ENCODE results near the gene MRPL16. TPM values are rescaled to one million over a fixed set of nuclear protein-coding genes. Genes with fewer than 3 reads are reported as not detected.

The MRPL16 gene
- polyA plus RNA-seq, 3 donors, result 34.1 to 75.0 (median 71.9) TPM

DNA sequence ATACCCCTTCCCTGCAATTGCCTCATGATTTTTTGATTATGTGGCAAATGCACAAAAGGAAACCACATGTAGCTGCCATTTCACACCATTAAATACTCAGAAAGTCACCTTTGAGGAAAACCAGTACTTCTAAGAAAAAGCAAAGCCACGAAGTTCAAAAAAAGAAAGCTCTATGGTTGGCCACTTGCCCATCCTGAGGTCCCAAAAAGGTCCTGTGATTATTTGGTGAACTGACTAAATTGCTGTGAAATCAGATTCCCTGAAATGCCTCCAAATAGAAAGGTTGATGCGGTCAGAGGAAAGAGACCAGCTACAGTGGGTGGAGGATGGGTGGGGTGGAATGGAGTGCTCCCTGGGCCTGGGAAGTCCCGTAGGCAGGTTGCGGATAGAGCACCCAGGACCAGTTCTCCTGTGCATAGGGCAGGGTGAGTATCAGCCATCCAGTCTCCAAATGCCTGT is 26.9 kb downstream of the MRPL16 start:
- Histone ChIP-seq H3K79me2 (ENCODE audit: insufficient read depth, low read length) (peaks cover 16% of the 10 kb centered on the region), H2AFZ (ENCODE audit: insufficient read depth, low read depth, low read length, poor library complexity, severe bottlenecking) (no peak overlapping the region), H3K36me3 (replicated peaks in 1 of 2; ENCODE audit: control insufficient read depth in 1 of 2, insufficient read depth in 2 of 2, low read length in 2 of 2) (peaks cover 27 to 87% of the 10 kb centered on the region in 2 donors), H3K4me2 (replicated peaks; ENCODE audit: extremely low read depth, low read length, poor library complexity, severe bottlenecking) (no peak overlapping the region), H3K27ac (ENCODE audit: low read depth in 1 of 2, low read length in 2 of 2) (no peak overlapping the region), H3K27me3 (ENCODE audit: control insufficient read depth in 2 of 2, insufficient read depth in 2 of 2, low read length in 2 of 2) (no peaks in the 10 kb centered on the region), H3K9me3 (replicated peaks in 1 of 2; ENCODE audit: control insufficient read depth in 1 of 2, insufficient read depth in 1 of 2, low read length in 2 of 2) (no peaks in the 10 kb centered on the region), H4K20me1 (ENCODE audit: insufficient read depth, low read length) (peaks cover 34% of the 10 kb centered on the region), H3K9ac (ENCODE audit: insufficient read depth, low read length, poor library complexity, severe bottlenecking) (no peak overlapping the region), H3K4me1 (ENCODE audit: control insufficient read depth in 1 of 2, insufficient read depth in 2 of 2, low read length in 2 of 2) (peaks cover 8 to 11% of the 10 kb centered on the region in 2 donors), H3K4me3 (replicated peaks in 1 of 3; ENCODE audit: low read depth in 2 of 3, low read length in 3 of 3) (no peak overlapping the region)
- Mint-ChIP-seq H3K27ac (no peak overlapping the region), H3K4me1 (peaks cover 19% of the 10 kb centered on the region), H3K36me3 (peaks cover 65 to 76% of the 10 kb centered on the region in 2 donors), H3K9me3 (peaks cover 0 to 5% (median 0%) of the 10 kb centered on the region in 7 donors), H3K4me3 (no peak overlapping the region), H3K27me3 (ENCODE audit: low read depth in 3 of 3) (peaks cover 0 to 1% (median 0%) of the 10 kb centered on the region in 3 donors)
- TF ChIP-seq, protein P1, sequence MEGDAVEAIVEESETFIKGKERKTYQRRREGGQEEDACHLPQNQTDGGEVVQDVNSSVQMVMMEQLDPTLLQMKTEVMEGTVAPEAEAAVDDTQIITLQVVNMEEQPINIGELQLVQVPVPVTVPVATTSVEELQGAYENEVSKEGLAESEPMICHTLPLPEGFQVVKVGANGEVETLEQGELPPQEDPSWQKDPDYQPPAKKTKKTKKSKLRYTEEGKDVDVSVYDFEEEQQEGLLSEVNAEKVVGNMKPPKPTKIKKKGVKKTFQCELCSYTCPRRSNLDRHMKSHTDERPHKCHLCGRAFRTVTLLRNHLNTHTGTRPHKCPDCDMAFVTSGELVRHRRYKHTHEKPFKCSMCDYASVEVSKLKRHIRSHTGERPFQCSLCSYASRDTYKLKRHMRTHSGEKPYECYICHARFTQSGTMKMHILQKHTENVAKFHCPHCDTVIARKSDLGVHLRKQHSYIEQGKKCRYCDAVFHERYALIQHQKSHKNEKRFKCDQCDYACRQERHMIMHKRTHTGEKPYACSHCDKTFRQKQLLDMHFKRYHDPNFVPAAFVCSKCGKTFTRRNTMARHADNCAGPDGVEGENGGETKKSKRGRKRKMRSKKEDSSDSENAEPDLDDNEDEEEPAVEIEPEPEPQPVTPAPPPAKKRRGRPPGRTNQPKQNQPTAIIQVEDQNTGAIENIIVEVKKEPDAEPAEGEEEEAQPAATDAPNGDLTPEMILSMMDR (IDR thresholded peaks at IDR 0.05), result no peak
- no peak for DNase-seq
- intact Hi-C loops (cut with micrococcal nuclease), result no loop called here
- whole genome bisulfite sequencing (ENCODE audit: insufficient coverage), result 74% methylated on average over 4 of the region's 4 CpGs

DNA sequence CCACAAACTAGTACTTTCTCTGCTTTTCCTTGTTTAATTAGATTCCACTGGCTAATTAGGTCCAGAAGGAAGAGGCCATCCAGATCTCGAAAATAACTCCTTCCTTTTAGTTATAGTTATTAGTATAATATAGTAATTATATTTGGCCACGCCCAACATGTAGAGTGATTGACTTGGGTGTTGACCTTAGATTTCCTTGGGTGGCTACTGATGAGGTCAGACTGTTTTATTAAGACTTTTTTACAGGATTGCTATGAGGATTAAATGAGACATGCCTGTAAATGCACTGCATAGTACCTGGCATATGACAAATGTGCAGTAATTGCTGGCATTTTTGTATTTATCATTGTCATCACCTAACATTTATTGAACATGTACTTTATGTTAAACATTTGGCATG is 28.5 kb downstream of the MRPL16 start:
- TF ChIP-seq, protein P1 (IDR thresholded peaks at IDR 0.05), result no peak
- WGBS (ENCODE audit: insufficient coverage), result no CpG with 5 or more reads among the region's 2 CpGs
- H3K36me3 ChIP-seq (replicated peaks in 1 of 2; ENCODE audit: control insufficient read depth in 1 of 2, insufficient read depth in 2 of 2, low read length in 2 of 2), result peaks cover 22 to 87% of the 10 kb centered on the region in 2 donors
- peaks cover 24% of the 10 kb centered on the region for H4K20me1 ChIP-seq (ENCODE audit: insufficient read depth, low read length)
- Mint-ChIP-seq H3K27ac (no peak overlapping the region), H3K4me3 (no peak overlapping the region), H3K27me3 (ENCODE audit: low read depth in 3 of 3) (no peaks in the 10 kb centered on the region), H3K36me3 (peaks cover 62 to 75% of the 10 kb centered on the region in 2 donors), H3K4me1 (peaks cover 16% of the 10 kb centered on the region), H3K9me3 (peaks cover 0 to 5% (median 0%) of the 10 kb centered on the region in 7 donors)
- no peak overlapping the region for H3K9ac ChIP-seq (ENCODE audit: insufficient read depth, low read length, poor library complexity, severe bottlenecking)
- H3K4me1 ChIP-seq (ENCODE audit: control insufficient read depth in 1 of 2, insufficient read depth in 2 of 2, low read length in 2 of 2), result peaks cover 6 to 10% of the 10 kb centered on the region in 2 donors
- H3K9me3 ChIP-seq (replicated peaks in 1 of 2; ENCODE audit: control insufficient read depth in 1 of 2, insufficient read depth in 1 of 2, low read length in 2 of 2), result no peaks in the 10 kb centered on the region
- peaks cover 21% of the 10 kb centered on the region for H3K79me2 ChIP-seq (ENCODE audit: insufficient read depth, low read length)
- no peak overlapping the region for H3K4me2 ChIP-seq (replicated peaks; ENCODE audit: extremely low read depth, low read length, poor library complexity, severe bottlenecking)
- intact Hi-C loops (cut with micrococcal nuclease), result no loop called here
- DNase-seq, result no peak
- H3K4me3 ChIP-seq (replicated peaks in 1 of 3; ENCODE audit: low read depth in 2 of 3, low read length in 3 of 3), result no peak overlapping the region
- no peak overlapping the region for H2AFZ ChIP-seq (ENCODE audit: insufficient read depth, low read depth, low read length, poor library complexity, severe bottlenecking)
- no peaks in the 10 kb centered on the region for H3K27me3 ChIP-seq (ENCODE audit: control insufficient read depth in 2 of 2, insufficient read depth in 2 of 2, low read length in 2 of 2)
- H3K27ac ChIP-seq (ENCODE audit: low read depth in 1 of 2, low read length in 2 of 2), result no peak overlapping the region

All from CD14-positive monocyte (primary cell).